ENCODE measurements around the gene DMAP1. TPM values are rescaled to one million over a fixed set of nuclear protein-coding genes. Genes with fewer than 3 reads are reported as not detected.
A peak's percentile ranks its signal among the peaks of the same experiment; 100 is the strongest.
"Not testable (repeated sequence)": the region's sequence is repeated elsewhere in the genome, so short reads cannot be mapped to it uniquely, and the experiment has no call there.

The DMAP1 gene
- total and polyA plus RNA-seq, 2 donors from 2014 or later = 43.0 to 62.0 TPM

GRCh38 chr1:44174630-44175029 is 38.6 kb upstream of the DMAP1 start:
- Histone ChIP-seq H3K4me3 (ENCODE audit: low read length in 3 of 3) (no peak overlapping the region), H3K4me1 (ENCODE audit: control insufficient read depth in 2 of 3, insufficient read depth in 2 of 3, low read depth in 1 of 3, low read length in 3 of 3) (no peaks in the 10 kb centered on the region), H3K9me3 (ENCODE audit: control insufficient read depth in 2 of 3, insufficient read depth in 1 of 3, low read length in 3 of 3) (no peaks in the 10 kb centered on the region), H3K9ac (ENCODE audit: low read length in 3 of 3) (no peak overlapping the region), H3K27ac (ENCODE audit: low read depth in 2 of 2, low read length in 2 of 2) (no peak overlapping the region), H3K27me3 (ENCODE audit: control insufficient read depth, insufficient read depth, low read length) (no peaks in the 10 kb centered on the region), H3K36me3 (ENCODE audit: control insufficient read depth in 2 of 3, insufficient read depth in 3 of 3, low read length in 3 of 3) (no peaks in the 10 kb centered on the region)
- FAIRE-seq = no peak
- intact Hi-C loops (cut with DNase I) = no loop called here
- TF ChIP-seq CTCF (IDR thresholded peaks at IDR 0.05; ENCODE audit: borderline replicate concordance, extremely low read depth, insufficient read depth) = no peak
- DNase-seq = no peak

GRCh38 chr1:44200336-44200735 is 12.9 kb upstream of the DMAP1 start:
- H3K4me1 ChIP-seq (ENCODE audit: control insufficient read depth in 2 of 3, insufficient read depth in 2 of 3, low read depth in 1 of 3, low read length in 3 of 3) = no peaks in the 10 kb centered on the region
- no peak overlapping the region for H3K9ac ChIP-seq (ENCODE audit: low read length in 3 of 3)
- no peak overlapping the region for H3K4me3 ChIP-seq (ENCODE audit: low read length in 3 of 3)
- DNase-seq = no peak
- H3K9me3 ChIP-seq (ENCODE audit: control insufficient read depth in 2 of 3, insufficient read depth in 1 of 3, low read length in 3 of 3) = no peaks in the 10 kb centered on the region
- TF ChIP-seq CTCF (IDR thresholded peaks at IDR 0.05; ENCODE audit: borderline replicate concordance, extremely low read depth, insufficient read depth) = no peak
- H3K27me3 ChIP-seq (ENCODE audit: control insufficient read depth, insufficient read depth, low read length) = no peaks in the 10 kb centered on the region
- intact Hi-C loops (cut with DNase I) = no loop called here
- H3K36me3 ChIP-seq (ENCODE audit: control insufficient read depth in 2 of 3, insufficient read depth in 3 of 3, low read length in 3 of 3) = no peaks in the 10 kb centered on the region
- H3K27ac ChIP-seq (ENCODE audit: low read depth in 2 of 2, low read length in 2 of 2) = no peak overlapping the region
- FAIRE-seq = no peak

GRCh38 chr1:44206545-44206944 is 6.7 kb upstream of the DMAP1 start:
- H3K27ac ChIP-seq (ENCODE audit: low read depth in 2 of 2, low read length in 2 of 2); DNase-seq; H3K27me3 ChIP-seq (ENCODE audit: control insufficient read depth, insufficient read depth, low read length); H3K36me3 ChIP-seq (ENCODE audit: control insufficient read depth in 2 of 3, insufficient read depth in 3 of 3, low read length in 3 of 3); H3K9me3 ChIP-seq (ENCODE audit: control insufficient read depth in 2 of 3, insufficient read depth in 1 of 3, low read length in 3 of 3); H3K9ac ChIP-seq (ENCODE audit: low read length in 3 of 3); intact Hi-C loops (cut with DNase I); H3K4me1 ChIP-seq (ENCODE audit: control insufficient read depth in 2 of 3, insufficient read depth in 2 of 3, low read depth in 1 of 3, low read length in 3 of 3); FAIRE-seq; H3K4me3 ChIP-seq (ENCODE audit: low read length in 3 of 3): not testable (repeated sequence)

GRCh38 chr1:44208226-44208625 is 5.0 kb upstream of the DMAP1 start:
- intact Hi-C loops (cut with DNase I) = no loop called here
- H3K36me3 ChIP-seq (ENCODE audit: control insufficient read depth in 2 of 3, insufficient read depth in 3 of 3, low read length in 3 of 3) = no peaks in the 10 kb centered on the region
- no peaks in the 10 kb centered on the region for H3K9me3 ChIP-seq (ENCODE audit: control insufficient read depth in 2 of 3, insufficient read depth in 1 of 3, low read length in 3 of 3)
- no peak overlapping the region for H3K27ac ChIP-seq (ENCODE audit: low read depth in 2 of 2, low read length in 2 of 2)
- no peaks in the 10 kb centered on the region for H3K27me3 ChIP-seq (ENCODE audit: control insufficient read depth, insufficient read depth, low read length)
- no peak for TF ChIP-seq CTCF (IDR thresholded peaks at IDR 0.05; ENCODE audit: borderline replicate concordance, extremely low read depth, insufficient read depth)
- no peak overlapping the region for H3K4me3 ChIP-seq (ENCODE audit: low read length in 3 of 3)
- peak in 2 of 5 donors; percentile 30 to 52 for DNase-seq
- H3K4me1 ChIP-seq (ENCODE audit: control insufficient read depth in 2 of 3, insufficient read depth in 2 of 3, low read depth in 1 of 3, low read length in 3 of 3) = peaks cover 0 to 6% (median 5%) of the 10 kb centered on the region in 3 donors
- no peak for FAIRE-seq
- no peak overlapping the region for H3K9ac ChIP-seq (ENCODE audit: low read length in 3 of 3)

Measured in kidney (tissue), 14 donors.